Measurements from ENCODE around the gene POU2AF2.

DNA sequence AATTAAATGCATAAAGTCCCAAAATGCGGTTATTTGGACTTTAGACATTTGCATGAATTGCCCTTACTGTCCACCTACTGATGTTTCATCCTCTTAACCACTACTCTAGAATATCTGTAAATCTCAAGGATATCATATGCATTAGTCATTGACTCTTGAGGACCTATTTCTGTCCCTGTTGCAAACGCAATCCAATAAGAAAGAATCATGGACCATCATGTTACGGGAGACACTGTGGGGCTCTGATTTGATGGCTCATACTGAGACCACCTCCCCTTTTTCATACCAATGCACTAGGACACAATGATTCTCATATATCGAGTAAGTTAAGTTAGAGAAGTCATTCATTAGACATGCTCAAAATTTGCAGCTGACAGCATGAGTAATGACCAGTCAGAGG is 14.4 kb downstream of the POU2AF2 start:
- TF ChIP-seq TAF1 (IDR thresholded peaks at IDR 0.05; ENCODE audit: low read depth) (no peak), EZH2 (IDR thresholded peaks at IDR 0.05; ENCODE audit: borderline replicate concordance, insufficient read depth, low read length, poor library complexity, severe bottlenecking) (no peak), CTCF (IDR thresholded peaks at IDR 0.05; ENCODE audit: poor library complexity, severe bottlenecking) (no peak), POLR2AphosphoS5 (IDR thresholded peaks at IDR 0.05) (no peak), RAD21 (conservative IDR thresholded peaks at IDR 0.05) (no peak), EP300 (conservative IDR thresholded peaks at IDR 0.05; ENCODE audit: poor library complexity, severe bottlenecking) (no peak)
